Fibroblast of lung (primary cell): ENCODE results near the gene HTT. TPM values are rescaled to one million over a fixed set of nuclear protein-coding genes. Genes with fewer than 3 reads are reported as not detected.

Experiments used
- DNase-seq, 2 donors: peaks; one replicate each; pipeline versions ENCODE4 v3.0.0 to v3.0.0-alpha.2; 2010; ENCODE audit warnings: low read depth in 2 of 2
- H2AFZ ChIP-seq: 2 replicates; pipeline ENCODE4 v1.5.1; 2012; ENCODE audit warnings: low read length, control low read depth, inconsistent platforms
- H3K27ac ChIP-seq: 2 replicates; pipeline ENCODE4 v1.5.1; 2011; ENCODE audit warnings: low read length, control low read depth; ENCODE audit not compliant: insufficient read depth
- H3K27me3 ChIP-seq: 2 replicates; pipeline ENCODE4 v1.5.1; 2011; ENCODE audit warnings: mild to moderate bottlenecking, low read length; ENCODE audit not compliant: control insufficient read depth, insufficient read depth
- H3K36me3 ChIP-seq: 2 replicates; pipeline ENCODE4 v1.5.1; 2011; ENCODE audit warnings: low read length; ENCODE audit not compliant: control insufficient read depth, insufficient read depth
- H3K4me1 ChIP-seq: 2 replicates; pipeline ENCODE4 v1.5.1; 2011; ENCODE audit warnings: low read length; ENCODE audit not compliant: control insufficient read depth, insufficient read depth; ENCODE audit errors: extremely low read depth
- H3K4me2 ChIP-seq: 2 replicates; pipeline ENCODE4 v1.5.1; 2011; ENCODE audit warnings: low read length, control low read depth; ENCODE audit not compliant: insufficient read depth; ENCODE audit errors: extremely low read depth
- H3K4me3 ChIP-seq, 4 experiments: fragments of 200-600 bp in 1 of 4; sonication (generic) in 1 of 4; replicated peaks in 1 of 4; 2 replicates each; pipeline ENCODE4 v1.5.1; 2011 to 2016; ENCODE audit warnings: low read length in 4 of 4, low read depth in 3 of 4, mild to moderate bottlenecking in 3 of 4, control low read depth in 2 of 4, inconsistent platforms in 1 of 4, mixed read lengths in 1 of 4; ENCODE audit not compliant: insufficient read depth in 1 of 4; ENCODE audit errors: control extremely low read depth in 1 of 4
- H3K79me2 ChIP-seq: 2 replicates; pipeline ENCODE4 v1.5.1; 2012; ENCODE audit warnings: mild to moderate bottlenecking, low read length, inconsistent platforms; ENCODE audit not compliant: control insufficient read depth, insufficient read depth
- H3K9ac ChIP-seq: 2 replicates; pipeline ENCODE4 v1.5.1; 2011; ENCODE audit warnings: mild to moderate bottlenecking, low read length, control low read depth; ENCODE audit not compliant: insufficient read depth
- H3K9me3 ChIP-seq: 2 replicates; pipeline ENCODE4 v1.5.1; 2012; ENCODE audit warnings: low read depth, low read length; ENCODE audit not compliant: control insufficient read depth, insufficient read depth
- H4K20me1 ChIP-seq: 2 replicates; pipeline ENCODE4 v1.5.1; 2011; ENCODE audit warnings: low read length; ENCODE audit not compliant: control insufficient read depth, insufficient read depth; ENCODE audit errors: extremely low read depth
- CTCF ChIP-seq, 2 donors: IDR thresholded peaks in 1 of 2; conservative IDR thresholded peaks in 1 of 2; 1 replicate in 1 of 2; 2 replicates in 1 of 2; pipeline ENCODE4 v1.5.1; 2011 to 2012; ENCODE audit warnings: low read length in 2 of 2, control low read depth in 1 of 2, inconsistent platforms in 1 of 2, low read depth in 1 of 2, mild to moderate bottlenecking in 1 of 2
- EZH2 ChIP-seq: IDR thresholded peaks from 2 replicates; pipeline ENCODE4 v1.5.1; 2012; ENCODE audit warnings: low read length, control low read depth, mild to moderate bottlenecking; ENCODE audit errors: missing control alignments
- polyA plus RNA-seq, 2 donors: library from polyadenylated mRNA; depleted of rRNA in 1 of 2; stranded (reverse) in 1 of 2; unstranded in 1 of 2; fragments of >200 nt; gene quantifications; 2 replicates each; pipeline ENCODE4 v1.2.1, GENCODE V29; 2011 to 2012; ENCODE audit warnings: missing spikeins in 1 of 2
- total RNA-seq: library from RNA; depleted of rRNA; stranded (reverse); fragments of >200 nt; gene quantifications from 2 replicates; pipeline ENCODE4 v1.2.1, GENCODE V29; 2014

HTT gene
- total and polyA plus RNA-seq, 2 donors (not counting 1 experiment from before 2014, with no cell fraction given), result 13.2 to 41.8 TPM

DNA sequence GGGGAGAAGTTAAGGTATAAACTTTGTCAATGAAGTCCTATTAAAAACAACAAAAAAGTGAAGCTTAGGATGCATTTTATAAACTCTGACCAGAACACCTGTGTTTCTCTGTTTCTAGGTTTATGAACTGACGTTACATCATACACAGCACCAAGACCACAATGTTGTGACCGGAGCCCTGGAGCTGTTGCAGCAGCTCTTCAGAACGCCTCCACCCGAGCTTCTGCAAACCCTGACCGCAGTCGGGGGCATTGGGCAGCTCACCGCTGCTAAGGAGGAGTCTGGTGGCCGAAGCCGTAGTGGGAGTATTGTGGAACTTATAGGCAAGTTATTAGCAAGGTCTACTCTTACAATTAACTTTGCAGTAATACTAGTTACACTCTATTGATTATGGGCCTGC lies 46.6 kb downstream of the HTT start:
- TF ChIP-seq EZH2 (no peak), CTCF (conservative IDR thresholded peaks at IDR 0.05 in 1 of 2, IDR thresholded peaks at IDR 0.05 in 1 of 2; ENCODE audit: low read depth in 1 of 2, low read length in 2 of 2) (no peak)
- Histone ChIP-seq H3K4me1 (peaks cover 9% of the 10 kb centered on the region), H3K4me2 (no peak overlapping the region), H3K27me3 (no peaks in the 10 kb centered on the region), H4K20me1 (no peaks in the 10 kb centered on the region), H3K36me3 (peaks cover 13% of the 10 kb centered on the region), H3K9me3 (no peaks in the 10 kb centered on the region), H2AFZ (no peak overlapping the region), H3K9ac (no peak overlapping the region), H3K79me2 (no peaks in the 10 kb centered on the region), H3K4me3 (no peak overlapping the region), H3K27ac (no peak overlapping the region)
- no peak for DNase-seq

GRCh38 chr4:3121596-3121995 lies 47.1 kb downstream of the HTT start:
- Histone ChIP-seq H3K79me2 (no peaks in the 10 kb centered on the region), H2AFZ (no peak overlapping the region), H3K9ac (no peak overlapping the region), H3K27me3 (no peaks in the 10 kb centered on the region), H3K4me2 (no peak overlapping the region), H4K20me1 (no peaks in the 10 kb centered on the region), H3K27ac (peak overlapping the region; percentile 72), H3K4me1 (peaks cover 9% of the 10 kb centered on the region), H3K4me3 (no peak overlapping the region), H3K36me3 (peaks cover 9% of the 10 kb centered on the region), H3K9me3 (no peaks in the 10 kb centered on the region)
- TF ChIP-seq CTCF (conservative IDR thresholded peaks at IDR 0.05 in 1 of 2, IDR thresholded peaks at IDR 0.05 in 1 of 2; ENCODE audit: low read depth in 1 of 2, low read length in 2 of 2) (no peak), EZH2 (no peak)
- DNase-seq, result no peak

- Histone ChIP-seq H3K36me3 (peaks cover 10% of the 10 kb centered on the region), H3K27ac (peak overlapping the region; percentile 72), H3K4me3 (no peak overlapping the region), H2AFZ (no peak overlapping the region), H3K4me2 (peak overlapping the region; percentile 15), H3K79me2 (no peaks in the 10 kb centered on the region), H3K27me3 (no peaks in the 10 kb centered on the region), H3K9me3 (no peaks in the 10 kb centered on the region), H4K20me1 (no peaks in the 10 kb centered on the region), H3K9ac (peak overlapping the region; percentile 41), H3K4me1 (peaks cover 9% of the 10 kb centered on the region)
- DNase-seq, result peak; percentile 39 to 51
- TF ChIP-seq CTCF (conservative IDR thresholded peaks at IDR 0.05 in 1 of 2, IDR thresholded peaks at IDR 0.05 in 1 of 2; ENCODE audit: low read depth in 1 of 2, low read length in 2 of 2) (no peak), EZH2 (no peak)
These were observed 47.6 kb downstream of the HTT start for GRCh38 chr4:3122081-3122563.
